ENCODE data around the gene CEBPA.

Gene CEBPA

GRCh38 chr19:33302175-33302973, at the start of gene CEBPA:
TSS of gene CEBPA (minus strand) at chr19:33302534. CDS start at chr19:33302414, 120 bp downstream.
- peak; percentile 47 for DNase-seq

- DNase-seq, result no peak
These were observed 48.4 kb upstream of the CEBPA start for GRCh38 chr19:33350538-33351309.

- DNase-seq, result no peak
These were observed 47.3 kb upstream of the CEBPA start for GRCh38 chr19:33349319-33350289.

GRCh38 chr19:33348301-33349010, 46.1 kb upstream of the CEBPA start:
- no peak for DNase-seq

GRCh38 chr19:33347300-33347699, 45.0 kb upstream of the CEBPA start:
- no peak for DNase-seq

- DNase-seq, result no peak
These were observed 44.3 kb upstream of the CEBPA start for GRCh38 chr19:33346665-33347064.

- no peak for DNase-seq
These were observed 42.8 kb upstream of the CEBPA start for GRCh38 chr19:33345163-33345562.

GRCh38 chr19:33344573-33344925, 42.2 kb upstream of the CEBPA start:
- DNase-seq, result no peak

- DNase-seq, result no peak
These were observed 41.7 kb upstream of the CEBPA start for GRCh38 chr19:33343859-33344572.

- no peak for DNase-seq
These were observed 41.0 kb upstream of the CEBPA start for GRCh38 chr19:33343301-33343700.

GRCh38 chr19:33340991-33341390, 38.7 kb upstream of the CEBPA start:
- no peak for DNase-seq

- no peak for DNase-seq
These were observed 37.0 kb upstream of the CEBPA start for GRCh38 chr19:33339016-33339984.

- DNase-seq, result no peak
These were observed 33.1 kb upstream of the CEBPA start for GRCh38 chr19:33335446-33335845.

- DNase-seq, result no peak
These were observed 31.9 kb upstream of the CEBPA start for GRCh38 chr19:33334271-33334670.

GRCh38 chr19:33333642-33334041, 31.3 kb upstream of the CEBPA start:
- DNase-seq, result no peak

GRCh38 chr19:33333151-33333550, 30.8 kb upstream of the CEBPA start:
- no peak for DNase-seq

GRCh38 chr19:33332248-33332647, 29.9 kb upstream of the CEBPA start:
- DNase-seq, result no peak

- DNase-seq, result no peak
These were observed 27.4 kb upstream of the CEBPA start for GRCh38 chr19:33329736-33330135.

GRCh38 chr19:33329060-33329459, 26.7 kb upstream of the CEBPA start:
- no peak for DNase-seq

- no peak for DNase-seq
These were observed 23.6 kb upstream of the CEBPA start for GRCh38 chr19:33325920-33326319.

GRCh38 chr19:33324628-33325027, 22.3 kb upstream of the CEBPA start:
- DNase-seq, result no peak

All from stimulated activated CD4-positive, alpha-beta T cell treated with anti-CD3 and anti-CD28 coated beads, Interleukin-1b, Interleukin-23, amount 100 ng/mL, for 48 hours (primary cell).